ENCODE measurements around the gene NT5C1A.

Gene NT5C1A

GRCh38 chr1:39690794-39691382 lies 19.0 kb upstream of the NT5C1A start:
- no peak for FAIRE-seq
- DNase-seq (ENCODE audit: insufficient read length, low spot score), result no peak

DNA sequence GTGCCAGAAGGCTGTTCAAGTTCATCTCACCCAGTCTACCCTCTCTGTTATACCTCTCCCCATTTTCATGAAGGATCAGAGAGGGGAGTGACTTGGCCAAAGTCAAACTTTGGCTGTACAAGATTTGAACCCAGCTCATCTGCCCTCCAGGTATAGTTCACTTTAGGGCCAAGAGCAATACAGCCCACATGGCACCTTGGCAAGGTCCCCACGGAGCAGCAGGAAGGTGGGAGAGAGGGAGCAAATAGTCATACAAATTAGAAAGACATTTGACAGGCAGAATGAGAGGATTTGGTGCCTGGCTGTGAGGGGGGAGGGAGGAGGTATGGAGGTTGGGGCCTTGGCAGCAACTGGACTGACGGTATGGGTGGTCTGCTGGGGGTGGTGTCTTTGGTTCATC lies 18.3 kb upstream of the NT5C1A start:
- FAIRE-seq (no peak), DNase-seq (ENCODE audit: insufficient read length, low spot score) (no peak)

- DNase-seq (ENCODE audit: insufficient read length, low spot score) (no peak), FAIRE-seq (no peak)
Observed at GRCh38 chr1:39689635-39690034, 17.7 kb upstream of the NT5C1A start.

- no peak for DNase-seq (ENCODE audit: insufficient read length, low spot score)
Observed at GRCh38 chr1:39689214-39689613, 17.3 kb upstream of the NT5C1A start.

GRCh38 chr1:39688706-39689105 lies 16.8 kb upstream of the NT5C1A start:
- no peak for DNase-seq (ENCODE audit: insufficient read length, low spot score)
- no peak for FAIRE-seq

More at GRCh38 chr1:39689214-39689613, 17.3 kb upstream of the NT5C1A start:
- no peak for FAIRE-seq

DNA sequence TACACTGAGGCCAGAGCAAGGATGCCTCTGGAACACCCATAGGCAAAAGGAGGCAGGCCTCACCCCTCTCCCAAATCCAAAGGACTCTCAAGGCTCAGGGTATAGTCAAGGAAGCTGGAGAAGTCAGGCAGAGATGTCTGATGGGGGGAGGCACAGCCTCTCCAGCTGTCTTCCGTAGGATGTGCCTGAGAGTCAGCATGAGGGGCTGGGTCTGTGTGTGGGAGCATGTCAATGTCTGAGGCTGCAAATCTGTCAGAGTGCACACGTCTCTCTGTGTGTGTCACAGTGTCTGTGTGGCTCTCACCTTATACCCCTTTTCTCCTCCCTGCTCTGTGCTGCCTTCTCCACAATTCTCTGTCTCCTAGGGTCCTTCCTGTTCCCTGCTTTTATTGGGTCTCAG lies 15.3 kb upstream of the NT5C1A start:
- FAIRE-seq (no peak), DNase-seq (ENCODE audit: insufficient read length, low spot score) (no peak)

DNA sequence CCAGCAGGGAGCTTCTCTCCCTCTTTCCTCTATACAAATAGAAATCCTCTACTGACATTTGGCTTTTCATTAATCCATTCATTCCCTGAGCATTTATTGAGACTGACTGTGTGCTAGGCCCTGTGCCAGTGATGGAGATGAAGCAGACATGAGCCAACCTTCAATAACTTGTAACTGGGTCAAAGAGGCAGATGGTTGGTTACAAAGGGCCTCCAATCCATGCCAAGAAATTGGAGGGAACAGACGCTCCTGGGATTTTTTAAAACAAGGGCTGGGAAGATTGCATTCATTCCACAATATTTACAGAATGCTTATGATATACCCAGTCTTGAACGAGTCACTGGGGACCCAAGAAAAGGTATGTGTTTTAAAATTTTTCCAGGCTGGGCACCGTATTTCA lies 13.2 kb upstream of the NT5C1A start:
- no peak for DNase-seq (ENCODE audit: insufficient read length, low spot score)
- FAIRE-seq, result no peak

GRCh38 chr1:39684313-39684664 lies 12.4 kb upstream of the NT5C1A start:
- no peak for FAIRE-seq

GRCh38 chr1:39683591-39684312 lies 11.8 kb upstream of the NT5C1A start:
- DNase-seq (ENCODE audit: insufficient read length, low spot score), result no peak
- no peak for FAIRE-seq

More at GRCh38 chr1:39684313-39684664, 12.4 kb upstream of the NT5C1A start:
- no peak for DNase-seq (ENCODE audit: insufficient read length, low spot score)

- FAIRE-seq (no peak), DNase-seq (ENCODE audit: insufficient read length, low spot score) (no peak)
Observed at GRCh38 chr1:39681999-39682398, 10.1 kb upstream of the NT5C1A start.

GRCh38 chr1:39681294-39681693 lies 9.4 kb upstream of the NT5C1A start:
- FAIRE-seq, result no peak
- no peak for DNase-seq (ENCODE audit: insufficient read length, low spot score)

DNA sequence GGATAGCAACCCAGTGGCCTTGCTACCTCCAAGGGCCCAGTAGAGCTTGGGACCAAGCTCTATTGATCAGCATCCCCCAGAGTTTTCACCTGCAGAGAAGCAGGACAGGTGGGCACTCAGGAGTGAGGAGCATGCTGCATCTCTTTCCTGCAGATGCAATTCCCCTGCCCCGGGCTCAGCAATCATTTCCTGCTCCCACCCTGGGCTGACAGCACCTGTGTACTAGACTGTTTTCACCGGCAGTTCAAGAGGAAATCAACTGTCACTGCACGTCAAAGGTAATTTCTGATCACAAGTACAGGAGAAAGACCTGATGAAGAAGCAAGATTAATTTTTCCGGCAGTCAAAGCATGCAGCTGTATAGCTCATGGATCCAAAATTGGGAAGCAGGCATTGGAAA lies 8.8 kb upstream of the NT5C1A start:
- no peak for FAIRE-seq
- DNase-seq (ENCODE audit: insufficient read length, low spot score), result no peak

GRCh38 chr1:39679821-39680220 lies 7.9 kb upstream of the NT5C1A start:
- FAIRE-seq (no peak), DNase-seq (ENCODE audit: insufficient read length, low spot score) (no peak)

DNA sequence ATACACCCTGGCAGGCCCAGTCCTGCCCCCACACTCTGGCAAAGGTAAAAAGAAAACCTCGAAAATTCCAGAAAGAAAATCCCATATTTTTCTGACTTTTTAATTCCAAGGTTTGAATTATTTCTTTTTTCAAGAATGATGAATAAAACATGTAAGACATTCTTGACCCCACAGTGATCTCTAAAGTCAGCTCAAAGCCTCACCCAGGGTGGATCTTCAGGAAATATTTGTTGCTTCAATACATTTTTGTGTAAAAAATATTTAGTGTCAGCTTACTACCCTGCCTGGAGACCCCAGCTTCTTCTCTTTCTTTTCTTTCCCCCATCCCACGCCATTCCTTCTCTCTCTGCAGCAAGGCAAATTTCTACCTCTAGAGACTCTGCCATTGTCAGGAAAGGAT lies 7.0 kb upstream of the NT5C1A start:
- no peak for DNase-seq (ENCODE audit: insufficient read length, low spot score)
- FAIRE-seq, result no peak

- FAIRE-seq (no peak), DNase-seq (ENCODE audit: insufficient read length, low spot score) (no peak)
Observed at GRCh38 chr1:39677645-39678044, 5.7 kb upstream of the NT5C1A start.

- DNase-seq (ENCODE audit: insufficient read length, low spot score), result no peak
- FAIRE-seq, result no peak
Observed at GRCh38 chr1:39676948-39677548, 5.1 kb upstream of the NT5C1A start.

- FAIRE-seq (no peak), DNase-seq (ENCODE audit: insufficient read length, low spot score) (no peak)
Observed at GRCh38 chr1:39675220-39675619, 3.3 kb upstream of the NT5C1A start.

DNA sequence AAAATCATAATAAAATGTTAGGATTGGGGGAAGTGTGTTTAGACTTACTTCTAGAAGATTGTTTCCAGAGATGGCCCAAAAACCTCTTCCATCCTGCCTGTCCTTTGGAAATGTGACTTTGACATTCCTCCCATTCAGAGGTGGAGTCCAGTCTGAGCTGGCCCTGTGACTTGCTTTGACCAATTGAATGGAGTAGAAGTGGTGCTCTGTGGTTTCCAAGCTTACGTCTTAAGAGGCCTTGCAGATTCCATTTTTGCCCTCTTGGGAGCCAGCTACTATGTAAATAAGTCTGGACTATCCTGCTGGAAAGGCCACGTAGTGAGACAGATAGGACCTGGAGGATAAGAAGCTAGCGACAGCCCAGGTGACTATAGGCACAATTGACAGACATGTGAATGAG lies 1.3 kb upstream of the NT5C1A start:
- no peak for FAIRE-seq
- DNase-seq (ENCODE audit: insufficient read length, low spot score), result no peak

DNA sequence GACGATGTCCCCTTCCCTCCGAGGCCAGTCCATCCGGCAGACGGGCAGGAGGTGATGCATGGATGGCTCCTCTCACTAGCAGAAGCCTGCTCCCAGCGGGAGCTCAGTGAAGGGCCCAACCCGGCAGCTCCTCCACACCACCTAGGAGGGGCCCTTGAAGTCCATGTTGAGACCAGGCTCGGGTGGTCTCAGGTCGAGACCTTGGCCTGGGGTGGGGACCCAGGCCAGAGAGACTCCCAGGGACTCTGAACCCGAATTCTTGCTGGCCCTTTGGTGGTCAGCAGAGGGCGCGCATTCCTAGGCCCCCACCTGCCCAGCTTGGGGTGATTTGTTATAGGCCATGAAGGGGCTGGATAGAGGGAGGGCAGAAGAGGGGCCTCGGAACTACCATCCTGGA lies 642 bp upstream of the NT5C1A start:
- DNase-seq (ENCODE audit: insufficient read length, low spot score) (no peak), FAIRE-seq (no peak)

GRCh38 chr1:39671433-39671792 lies 494 bp downstream of the NT5C1A start:
- no peak for DNase-seq (ENCODE audit: insufficient read length, low spot score)

DNA sequence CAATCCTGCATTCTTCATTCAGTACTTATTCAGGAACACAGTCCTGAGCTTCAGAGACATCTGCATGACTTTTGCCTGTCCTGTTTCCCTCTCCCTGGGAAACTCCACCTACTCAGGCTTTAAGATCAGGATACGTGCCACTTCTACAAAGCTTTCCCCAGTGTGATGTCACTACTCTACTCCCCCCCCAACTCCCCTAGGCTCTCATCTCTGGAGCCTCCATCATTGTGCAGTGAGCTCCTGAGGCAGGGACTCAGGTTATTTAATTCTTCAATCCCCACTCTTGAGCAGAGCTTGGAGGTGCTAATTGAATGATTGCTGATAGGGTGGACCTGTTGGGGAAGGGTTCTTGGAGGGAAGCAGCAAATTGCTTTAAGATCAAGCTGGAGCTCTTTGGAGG lies 1.2 kb downstream of the NT5C1A start:
- peak; percentile 64 for FAIRE-seq
- no peak for DNase-seq (ENCODE audit: insufficient read length, low spot score)

More at GRCh38 chr1:39671433-39671792, 494 bp downstream of the NT5C1A start:
- FAIRE-seq, result no peak

DNA sequence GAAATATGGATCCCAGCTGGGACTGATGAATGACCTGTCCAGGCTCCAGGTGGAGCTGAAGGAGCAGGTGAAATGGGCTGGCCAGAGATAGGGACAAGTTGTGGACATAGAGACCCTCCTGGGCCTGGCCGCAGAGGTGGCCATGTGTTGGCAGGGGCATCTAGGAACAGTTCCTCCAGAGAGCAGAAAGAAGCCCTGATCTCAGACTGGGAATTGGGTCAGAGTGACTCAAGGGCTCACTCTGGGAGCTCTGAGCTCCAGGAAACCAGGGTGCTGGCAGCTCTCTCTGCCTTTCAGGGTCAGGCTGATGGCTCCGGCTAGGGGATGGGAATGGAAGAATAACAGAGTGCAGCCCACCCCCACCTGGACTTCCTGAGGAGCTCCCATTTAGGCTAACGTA lies 3.0 kb downstream of the NT5C1A start:
- FAIRE-seq, result no peak
- no peak for DNase-seq (ENCODE audit: insufficient read length, low spot score)
